ENCODE measurements around the gene UBE2G2. TPM values are rescaled to one million over a fixed set of nuclear protein-coding genes. Genes with fewer than 3 reads are reported as not detected.

Gene UBE2G2
- total and polyA plus RNA-seq, 8 donors, result 75.0 to 157 (median 131) TPM

DNA sequence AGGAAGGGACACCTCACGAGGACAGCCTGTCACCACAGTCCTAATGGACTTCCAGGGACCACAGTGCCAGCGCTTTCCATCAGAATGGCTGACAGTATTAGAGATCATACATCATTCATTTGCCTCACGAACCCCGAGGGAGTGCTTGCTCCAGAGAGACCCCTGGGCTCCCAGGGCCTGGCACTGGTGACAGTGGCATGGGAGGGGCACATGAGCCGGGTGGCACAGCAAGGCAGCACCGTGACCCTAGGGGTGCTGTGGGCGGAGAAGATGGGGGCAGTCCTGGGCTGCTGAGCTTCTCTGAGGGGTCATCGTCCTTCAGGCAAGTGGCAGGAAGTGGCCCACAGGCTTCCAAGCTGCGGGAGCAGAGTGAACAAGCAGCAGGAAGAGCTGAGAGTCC, 73.9 kb downstream of the UBE2G2 start:
- no peaks in the 10 kb centered on the region for H3K9me3 ChIP-seq
- ATAC-seq (no peak), DNase-seq (no peak)
- no peaks in the 10 kb centered on the region for H3K36me3 ChIP-seq
- H3K4me3 ChIP-seq, result no peak overlapping the region
- H3K27ac ChIP-seq, result no peak overlapping the region
- TF ChIP-seq, protein P1, sequence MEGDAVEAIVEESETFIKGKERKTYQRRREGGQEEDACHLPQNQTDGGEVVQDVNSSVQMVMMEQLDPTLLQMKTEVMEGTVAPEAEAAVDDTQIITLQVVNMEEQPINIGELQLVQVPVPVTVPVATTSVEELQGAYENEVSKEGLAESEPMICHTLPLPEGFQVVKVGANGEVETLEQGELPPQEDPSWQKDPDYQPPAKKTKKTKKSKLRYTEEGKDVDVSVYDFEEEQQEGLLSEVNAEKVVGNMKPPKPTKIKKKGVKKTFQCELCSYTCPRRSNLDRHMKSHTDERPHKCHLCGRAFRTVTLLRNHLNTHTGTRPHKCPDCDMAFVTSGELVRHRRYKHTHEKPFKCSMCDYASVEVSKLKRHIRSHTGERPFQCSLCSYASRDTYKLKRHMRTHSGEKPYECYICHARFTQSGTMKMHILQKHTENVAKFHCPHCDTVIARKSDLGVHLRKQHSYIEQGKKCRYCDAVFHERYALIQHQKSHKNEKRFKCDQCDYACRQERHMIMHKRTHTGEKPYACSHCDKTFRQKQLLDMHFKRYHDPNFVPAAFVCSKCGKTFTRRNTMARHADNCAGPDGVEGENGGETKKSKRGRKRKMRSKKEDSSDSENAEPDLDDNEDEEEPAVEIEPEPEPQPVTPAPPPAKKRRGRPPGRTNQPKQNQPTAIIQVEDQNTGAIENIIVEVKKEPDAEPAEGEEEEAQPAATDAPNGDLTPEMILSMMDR (IDR thresholded peaks at IDR 0.05), result no peak
- intact Hi-C loops (cut with DNase I), result no loop called here
- H3K4me1 ChIP-seq, result no peaks in the 10 kb centered on the region
- peaks cover 15 to 62% of the 10 kb centered on the region in 2 donors for H3K27me3 ChIP-seq

DNA sequence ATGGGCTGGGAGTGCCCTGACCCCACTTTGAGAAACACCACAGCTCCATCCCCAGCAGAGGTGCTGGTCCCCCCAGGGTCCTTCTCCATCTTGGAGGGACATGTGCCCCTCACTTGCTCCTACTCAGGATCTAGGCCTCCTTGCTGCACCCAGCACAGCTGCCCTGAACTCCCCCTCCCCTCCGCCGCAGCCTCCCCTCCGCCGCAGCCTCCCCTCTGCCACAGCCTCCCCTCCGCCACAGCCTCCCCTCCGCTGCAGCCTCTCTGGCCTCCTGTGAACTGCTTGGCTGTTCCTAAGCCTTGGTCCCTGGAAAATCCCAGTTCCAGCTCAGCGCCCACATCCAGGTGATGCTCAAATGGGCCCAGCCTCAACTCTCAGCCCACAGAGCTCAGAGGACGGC, 74.3 kb downstream of the UBE2G2 start:
- no peak for ATAC-seq
- no peaks in the 10 kb centered on the region for H3K36me3 ChIP-seq
- H3K27me3 ChIP-seq, result peaks cover 19 to 67% of the 10 kb centered on the region in 2 donors
- TF ChIP-seq, protein P1 (IDR thresholded peaks at IDR 0.05), result no peak
- no peak for DNase-seq
- intact Hi-C loops (cut with DNase I), result no loop called here
- no peak overlapping the region for H3K27ac ChIP-seq
- no peak overlapping the region for H3K4me3 ChIP-seq
- no peaks in the 10 kb centered on the region for H3K9me3 ChIP-seq
- H3K4me1 ChIP-seq, result no peaks in the 10 kb centered on the region

DNA sequence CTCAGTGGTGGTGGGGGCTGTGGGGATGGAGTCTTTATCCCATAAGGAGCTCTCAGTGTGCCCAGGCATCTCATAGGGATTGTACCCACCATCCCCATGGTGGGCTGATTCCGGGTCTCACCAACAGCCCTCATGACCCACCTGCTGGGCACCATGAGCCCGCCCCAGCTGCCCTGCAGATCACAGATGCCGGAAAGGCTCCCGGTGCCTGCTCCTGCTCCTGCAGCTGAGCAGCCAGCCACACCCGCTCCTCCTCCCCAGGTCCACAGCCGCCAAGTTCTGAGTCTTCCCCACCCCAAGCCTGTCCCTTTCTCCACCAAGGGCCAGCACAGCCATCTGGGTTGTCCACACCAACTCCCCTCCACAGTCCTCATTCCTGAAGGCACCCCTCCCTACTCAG, 74.8 kb downstream of the UBE2G2 start:
- H3K4me1 ChIP-seq, result no peaks in the 10 kb centered on the region
- ATAC-seq (no peak), DNase-seq (no peak)
- no peak overlapping the region for H3K27ac ChIP-seq
- no peaks in the 10 kb centered on the region for H3K36me3 ChIP-seq
- TF ChIP-seq, protein P1 (IDR thresholded peaks at IDR 0.05), result no peak
- H3K27me3 ChIP-seq, result peaks cover 19 to 72% of the 10 kb centered on the region in 2 donors
- no peak overlapping the region for H3K4me3 ChIP-seq
- no peaks in the 10 kb centered on the region for H3K9me3 ChIP-seq
- intact Hi-C loops (cut with DNase I), result no loop called here

DNA sequence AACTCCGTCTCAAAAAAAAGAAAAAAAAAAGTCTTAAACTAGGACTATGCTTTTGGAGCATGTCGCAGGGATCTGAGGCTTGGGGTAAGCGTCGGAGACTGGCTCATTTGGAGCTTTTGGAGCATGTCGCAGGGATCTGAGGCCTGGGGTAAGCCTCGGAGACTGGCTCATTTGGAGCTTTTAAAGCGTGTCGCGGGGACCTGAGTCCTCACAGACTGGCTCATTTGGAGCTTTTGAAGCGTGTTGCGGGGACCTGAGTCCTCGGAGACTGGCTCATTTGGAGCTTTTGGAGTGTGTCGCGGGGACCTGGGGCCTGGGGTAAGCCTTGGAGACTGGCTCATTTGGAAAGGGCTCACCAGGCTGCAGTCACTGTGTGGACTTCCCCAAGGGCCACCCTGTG, 76.7 kb downstream of the UBE2G2 start:
- intact Hi-C loops (cut with DNase I), result no loop called here
- no peaks in the 10 kb centered on the region for H3K36me3 ChIP-seq
- H3K4me1 ChIP-seq, result no peaks in the 10 kb centered on the region
- peaks cover 19 to 87% of the 10 kb centered on the region in 2 donors for H3K27me3 ChIP-seq
- H3K9me3 ChIP-seq, result no peaks in the 10 kb centered on the region
- DNase-seq (no peak), ATAC-seq (no peak)
- no peak overlapping the region for H3K27ac ChIP-seq
- TF ChIP-seq, protein P1 (IDR thresholded peaks at IDR 0.05), result no peak
- H3K4me3 ChIP-seq, result no peak overlapping the region

DNA sequence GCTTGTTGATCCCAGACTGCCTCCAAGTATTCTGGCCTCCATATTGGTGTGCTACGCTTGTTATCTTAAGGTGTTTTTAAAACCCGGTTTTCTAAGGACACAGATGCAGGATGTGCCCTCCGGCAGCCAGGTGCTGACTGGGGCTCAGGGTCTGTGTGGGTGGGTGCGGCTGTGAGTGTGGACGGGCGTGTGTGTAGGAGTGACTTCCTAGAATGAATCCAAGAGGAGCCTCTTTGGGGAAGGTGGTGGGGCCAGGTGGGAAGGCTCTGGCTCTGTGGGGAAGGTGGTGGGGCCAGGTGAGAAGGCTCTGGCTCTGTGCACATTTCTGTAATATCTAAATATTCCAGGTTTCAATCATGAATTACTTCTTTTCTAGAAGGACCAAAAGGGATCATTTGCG, 77.4 kb downstream of the UBE2G2 start:
- Histone ChIP-seq H3K4me3 (no peak overlapping the region), H3K27me3 (peaks cover 19 to 88% of the 10 kb centered on the region in 2 donors), H3K36me3 (no peaks in the 10 kb centered on the region), H3K4me1 (no peaks in the 10 kb centered on the region), H3K27ac (no peak overlapping the region), H3K9me3 (no peaks in the 10 kb centered on the region)
- TF ChIP-seq, protein P1 (IDR thresholded peaks at IDR 0.05), result no peak
- DNase-seq, result no peak
- intact Hi-C loops (cut with DNase I), result no loop called here
- no peak for ATAC-seq
